Kidney epithelial cell (primary cell): Measurements from ENCODE around the gene PRKG1. TPM values are rescaled to one million over a fixed set of nuclear protein-coding genes. Genes with fewer than 3 reads are reported as not detected.

Source experiments
- DNase-seq: peaks from one replicate; pipeline ENCODE4 v3.0.0-alpha.2; 2010; ENCODE audit warnings: low read depth
- H3K27me3 ChIP-seq: 2 replicates; pipeline ENCODE4 v1.6.0; 2011; ENCODE audit warnings: low read length; ENCODE audit not compliant: control insufficient read depth, insufficient read depth
- H3K36me3 ChIP-seq: 2 replicates; pipeline ENCODE4 v1.5.1; 2011; ENCODE audit warnings: low read length; ENCODE audit not compliant: control insufficient read depth, insufficient read depth
- H3K4me3 ChIP-seq: 2 replicates; pipeline ENCODE4 v1.5.1; 2011; ENCODE audit warnings: low read depth, mild to moderate bottlenecking, control low read depth, low read length
- total RNA-seq: library from RNA; depleted of rRNA; stranded (reverse); fragments of >200 nt; gene quantifications from 2 replicates; pipeline ENCODE4 v1.2.3, GENCODE V29; 2015
- TF ChIP-seq, protein P1 (sequence below): IDR thresholded peaks from 2 replicates; pipeline ENCODE4 v1.5.1; 2011; ENCODE audit warnings: mild to moderate bottlenecking, moderate library complexity, low read length, control low read depth, inconsistent platforms; ENCODE audit not compliant: insufficient read depth, poor library complexity, severe bottlenecking

The PRKG1 gene
- total RNA-seq, 1 donor from 2014 or later = 1.3 TPM

- Histone ChIP-seq H3K27me3 (no peaks in the 10 kb centered on the region), H3K36me3 (no peaks in the 10 kb centered on the region), H3K4me3 (no peak overlapping the region)
- no peak for DNase-seq
- TF ChIP-seq, protein P1, sequence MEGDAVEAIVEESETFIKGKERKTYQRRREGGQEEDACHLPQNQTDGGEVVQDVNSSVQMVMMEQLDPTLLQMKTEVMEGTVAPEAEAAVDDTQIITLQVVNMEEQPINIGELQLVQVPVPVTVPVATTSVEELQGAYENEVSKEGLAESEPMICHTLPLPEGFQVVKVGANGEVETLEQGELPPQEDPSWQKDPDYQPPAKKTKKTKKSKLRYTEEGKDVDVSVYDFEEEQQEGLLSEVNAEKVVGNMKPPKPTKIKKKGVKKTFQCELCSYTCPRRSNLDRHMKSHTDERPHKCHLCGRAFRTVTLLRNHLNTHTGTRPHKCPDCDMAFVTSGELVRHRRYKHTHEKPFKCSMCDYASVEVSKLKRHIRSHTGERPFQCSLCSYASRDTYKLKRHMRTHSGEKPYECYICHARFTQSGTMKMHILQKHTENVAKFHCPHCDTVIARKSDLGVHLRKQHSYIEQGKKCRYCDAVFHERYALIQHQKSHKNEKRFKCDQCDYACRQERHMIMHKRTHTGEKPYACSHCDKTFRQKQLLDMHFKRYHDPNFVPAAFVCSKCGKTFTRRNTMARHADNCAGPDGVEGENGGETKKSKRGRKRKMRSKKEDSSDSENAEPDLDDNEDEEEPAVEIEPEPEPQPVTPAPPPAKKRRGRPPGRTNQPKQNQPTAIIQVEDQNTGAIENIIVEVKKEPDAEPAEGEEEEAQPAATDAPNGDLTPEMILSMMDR = no peak
Observed at GRCh38 chr10:51596695-51597094, 522.4 kb downstream of the PRKG1 start.

GRCh38 chr10:51599647-51600046 is 525.4 kb downstream of the PRKG1 start:
- Histone ChIP-seq H3K27me3 (no peaks in the 10 kb centered on the region), H3K36me3 (no peaks in the 10 kb centered on the region), H3K4me3 (no peak overlapping the region)
- TF ChIP-seq, protein P1 = no peak
- no peak for DNase-seq

- Histone ChIP-seq H3K36me3 (no peaks in the 10 kb centered on the region), H3K27me3 (no peaks in the 10 kb centered on the region), H3K4me3 (no peak overlapping the region)
- DNase-seq = no peak
- TF ChIP-seq, protein P1 = no peak
Observed at GRCh38 chr10:51602326-51602725, 528.0 kb downstream of the PRKG1 start.

GRCh38 chr10:51604579-51604978 is 530.3 kb downstream of the PRKG1 start:
- H3K27me3 ChIP-seq = no peaks in the 10 kb centered on the region
- no peak for DNase-seq
- H3K4me3 ChIP-seq = no peak overlapping the region
- TF ChIP-seq, protein P1 = no peak
- no peaks in the 10 kb centered on the region for H3K36me3 ChIP-seq

DNA sequence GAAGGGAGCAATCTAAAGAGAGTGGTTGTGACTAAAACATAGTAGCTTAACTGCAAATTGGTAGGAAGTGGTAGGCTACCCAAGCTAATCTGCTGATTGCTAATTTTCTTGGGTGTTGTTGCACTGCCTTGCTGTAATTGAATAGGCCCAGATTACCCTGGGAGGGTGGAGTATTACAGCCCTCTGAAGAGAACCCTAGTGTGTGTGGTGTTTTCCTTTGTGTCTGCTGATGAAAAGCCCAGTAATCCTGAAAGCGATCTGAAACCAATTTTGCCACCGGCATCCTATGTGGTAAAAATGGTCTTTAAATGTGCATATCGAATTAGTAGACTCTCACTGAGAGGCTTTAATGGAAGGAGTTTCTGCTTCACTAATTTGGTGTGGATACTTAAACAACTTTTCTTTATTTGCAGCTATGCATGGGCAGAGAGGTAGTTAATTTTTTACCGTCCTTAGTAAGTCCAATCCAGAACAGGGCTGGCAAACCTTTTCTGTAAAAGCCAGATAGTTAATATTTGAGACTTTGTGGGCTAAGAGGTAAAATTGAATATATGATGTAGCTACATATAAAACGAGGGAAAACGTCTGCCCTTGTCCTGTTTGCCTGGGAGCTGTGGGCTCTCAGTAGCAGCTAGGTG is 532.7 kb downstream of the PRKG1 start:
- Histone ChIP-seq H3K36me3 (no peaks in the 10 kb centered on the region), H3K4me3 (no peak overlapping the region), H3K27me3 (no peaks in the 10 kb centered on the region)
- TF ChIP-seq, protein P1 = no peak
- DNase-seq = peak; percentile 25

DNA sequence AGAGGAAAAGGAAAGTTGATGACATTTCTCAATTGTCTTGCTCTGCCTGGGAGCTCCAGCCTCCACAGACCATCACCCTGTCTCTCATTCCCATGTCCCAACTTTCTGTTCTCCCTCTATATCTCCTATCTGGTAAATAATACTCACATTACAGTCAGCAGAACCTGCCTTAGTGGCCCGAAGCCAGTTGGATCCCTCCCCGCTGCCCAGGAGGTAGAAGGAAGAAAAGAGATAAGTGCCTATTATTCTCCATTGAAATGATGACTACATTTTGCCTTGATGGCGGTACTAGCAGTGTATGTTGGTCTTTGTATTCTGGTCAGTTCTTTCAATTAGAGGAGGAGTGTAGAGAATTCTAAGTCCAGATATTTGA is 533.2 kb downstream of the PRKG1 start:
- Histone ChIP-seq H3K36me3 (no peaks in the 10 kb centered on the region), H3K4me3 (no peak overlapping the region), H3K27me3 (no peaks in the 10 kb centered on the region)
- TF ChIP-seq, protein P1 = no peak
- no peak for DNase-seq
